Bronchial epithelial cell (primary cell): ENCODE results near the gene ZG16B. TPM values are rescaled to one million over a fixed set of nuclear protein-coding genes. Genes with fewer than 3 reads are reported as not detected.

Experiments used
- DNase-seq: peaks from one replicate; pipeline ENCODE4 v3.0.0-alpha.2; 2010; ENCODE audit warnings: low read depth
- FAIRE-seq: peaks from 2 replicates; lab custom pipeline; 2011; peaks lifted over from hg19 to GRCh38; lab: Jason Lieb, UNC
- H3K27me3 ChIP-seq: 2 replicates; pipeline ENCODE4 v1.5.1; 2011; ENCODE audit warnings: low read length; ENCODE audit not compliant: control insufficient read depth, insufficient read depth
- H3K36me3 ChIP-seq: 2 replicates; pipeline ENCODE4 v1.5.1; 2011; ENCODE audit warnings: low read length; ENCODE audit not compliant: control insufficient read depth, insufficient read depth
- H3K4me3 ChIP-seq: 2 replicates; pipeline ENCODE4 v1.5.1; 2011; ENCODE audit warnings: mild to moderate bottlenecking, low read depth, low read length, control low read depth
- total RNA-seq: library from RNA; depleted of rRNA; stranded (reverse); fragments of >200 nt; gene quantifications from 2 replicates; pipeline ENCODE4 v1.2.1, GENCODE V29; 2014
- TF ChIP-seq, protein P1 (sequence below): IDR thresholded peaks from 2 replicates; pipeline ENCODE4 v1.5.1; 2011; ENCODE audit warnings: mild to moderate bottlenecking, moderate library complexity, low read length, control low read depth, inconsistent platforms; ENCODE audit not compliant: insufficient read depth, severe bottlenecking

Gene ZG16B
- total RNA-seq, 1 donor from 2014 or later = 0.53 TPM

DNA sequence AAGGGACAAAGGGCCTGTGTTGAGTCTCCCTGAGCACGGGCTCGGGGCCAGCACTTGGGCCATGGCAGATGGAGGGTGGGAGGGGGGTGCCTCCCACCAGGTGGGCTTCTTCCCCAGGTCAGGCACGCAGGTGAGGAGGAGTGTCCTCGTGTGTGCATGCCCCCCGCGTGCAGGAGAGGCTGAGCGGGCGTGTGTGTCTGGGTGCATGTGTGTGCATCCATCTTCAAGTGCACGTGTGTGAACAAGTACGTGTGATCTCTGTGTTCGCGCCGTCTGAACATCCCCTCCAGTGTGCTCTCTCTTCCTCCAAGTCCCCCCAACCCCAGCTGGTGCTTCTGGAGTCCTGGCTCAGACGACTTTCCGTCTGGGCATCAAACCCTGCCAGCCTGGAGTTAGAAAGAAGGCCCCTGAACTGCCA, 2.7 kb upstream of the ZG16B start:
- FAIRE-seq = no peak

DNA sequence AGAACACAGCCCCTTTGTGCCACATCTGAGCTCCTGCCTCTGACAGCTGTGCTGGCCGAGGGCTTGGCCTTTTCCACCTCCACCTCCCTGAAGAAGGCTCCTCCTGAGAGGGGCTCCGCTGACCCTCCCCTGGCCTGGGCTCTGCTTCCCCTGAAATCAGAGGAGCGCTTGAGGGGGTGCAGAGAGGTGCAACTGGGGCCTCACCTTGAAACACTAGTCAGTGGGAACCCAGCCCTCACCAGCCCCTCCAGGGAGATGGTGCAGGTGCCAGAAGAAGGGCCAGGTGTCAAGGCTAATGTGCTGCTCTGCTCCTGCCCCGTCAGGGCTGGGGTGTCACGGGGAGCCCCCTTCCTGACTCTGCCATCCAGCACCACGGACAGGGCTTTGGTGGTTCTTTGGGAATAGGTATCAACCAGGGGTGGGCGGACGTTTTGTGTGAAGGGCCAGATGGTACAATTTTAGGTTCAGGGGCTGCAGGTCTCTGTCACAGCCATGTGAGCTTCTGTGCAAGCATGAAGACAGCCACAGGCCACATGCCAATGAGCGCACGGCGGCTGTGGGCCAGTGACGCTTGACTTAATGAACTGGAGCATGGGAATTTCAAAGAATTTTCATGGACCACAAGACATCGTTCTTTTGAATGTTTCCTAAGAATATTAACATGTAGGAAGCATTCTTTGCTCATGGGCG, 2.1 kb upstream of the ZG16B start:
- no peak for FAIRE-seq
- DNase-seq = no peak
- no peak overlapping the region for H3K4me3 ChIP-seq
- H3K36me3 ChIP-seq = no peaks in the 10 kb centered on the region
- H3K27me3 ChIP-seq = no peaks in the 10 kb centered on the region
- TF ChIP-seq, protein P1, sequence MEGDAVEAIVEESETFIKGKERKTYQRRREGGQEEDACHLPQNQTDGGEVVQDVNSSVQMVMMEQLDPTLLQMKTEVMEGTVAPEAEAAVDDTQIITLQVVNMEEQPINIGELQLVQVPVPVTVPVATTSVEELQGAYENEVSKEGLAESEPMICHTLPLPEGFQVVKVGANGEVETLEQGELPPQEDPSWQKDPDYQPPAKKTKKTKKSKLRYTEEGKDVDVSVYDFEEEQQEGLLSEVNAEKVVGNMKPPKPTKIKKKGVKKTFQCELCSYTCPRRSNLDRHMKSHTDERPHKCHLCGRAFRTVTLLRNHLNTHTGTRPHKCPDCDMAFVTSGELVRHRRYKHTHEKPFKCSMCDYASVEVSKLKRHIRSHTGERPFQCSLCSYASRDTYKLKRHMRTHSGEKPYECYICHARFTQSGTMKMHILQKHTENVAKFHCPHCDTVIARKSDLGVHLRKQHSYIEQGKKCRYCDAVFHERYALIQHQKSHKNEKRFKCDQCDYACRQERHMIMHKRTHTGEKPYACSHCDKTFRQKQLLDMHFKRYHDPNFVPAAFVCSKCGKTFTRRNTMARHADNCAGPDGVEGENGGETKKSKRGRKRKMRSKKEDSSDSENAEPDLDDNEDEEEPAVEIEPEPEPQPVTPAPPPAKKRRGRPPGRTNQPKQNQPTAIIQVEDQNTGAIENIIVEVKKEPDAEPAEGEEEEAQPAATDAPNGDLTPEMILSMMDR = no peak

More for the DNA sequence above, 2.7 kb upstream of the ZG16B start:
- TF ChIP-seq, protein P1 = no peak
- no peaks in the 10 kb centered on the region for H3K27me3 ChIP-seq
- no peak overlapping the region for H3K4me3 ChIP-seq
- H3K36me3 ChIP-seq = no peaks in the 10 kb centered on the region
- DNase-seq = no peak

DNA sequence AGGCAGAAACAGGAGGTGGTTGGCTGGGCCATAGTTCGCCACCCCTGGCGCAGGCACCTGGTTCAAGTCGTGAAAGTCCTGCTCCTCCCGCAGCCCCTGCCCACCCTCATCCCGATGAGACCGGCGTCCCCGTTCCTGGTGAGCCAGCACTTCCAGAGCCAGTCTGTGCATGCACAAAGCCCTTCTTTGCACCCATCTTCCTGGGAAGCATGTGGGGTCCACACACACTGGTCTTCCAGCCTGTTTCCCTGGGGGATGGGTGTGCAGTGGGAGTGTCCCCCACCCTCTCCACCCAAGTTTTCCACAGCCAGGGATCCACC, 1.6 kb upstream of the ZG16B start:
- TF ChIP-seq, protein P1 = no peak
- no peak for DNase-seq

DNA sequence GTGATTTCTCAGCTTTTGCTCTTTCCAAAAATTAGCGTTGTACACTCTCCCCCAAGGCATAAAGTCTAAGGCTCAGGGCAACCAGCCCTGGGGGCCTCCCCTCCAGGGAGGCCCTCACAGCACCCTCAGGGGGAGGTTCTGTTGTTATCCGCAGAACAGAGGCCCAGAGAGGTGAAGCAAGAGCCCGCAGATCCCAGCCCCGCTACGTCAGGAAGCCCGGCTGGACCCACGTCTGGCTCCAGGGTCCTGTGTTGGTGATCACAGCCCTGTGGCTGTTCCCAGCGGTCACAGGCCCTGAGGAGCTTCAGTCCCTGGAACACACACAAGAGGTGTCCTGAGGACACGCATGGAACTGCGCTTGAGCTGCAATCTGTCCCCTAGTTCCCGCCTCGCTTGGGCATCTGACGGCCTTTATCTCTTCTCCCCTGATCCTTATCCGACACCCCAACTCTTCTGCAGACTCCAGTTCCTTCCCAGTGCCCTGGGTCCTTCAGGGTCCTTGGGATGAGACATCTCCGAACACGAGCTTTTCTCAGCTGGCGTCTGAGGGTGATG, 1.1 kb upstream of the ZG16B start:
- TF ChIP-seq, protein P1 = no peak
- no peak overlapping the region for H3K4me3 ChIP-seq
- FAIRE-seq (no peak), DNase-seq (no peak)
- H3K27me3 ChIP-seq = no peaks in the 10 kb centered on the region
- H3K36me3 ChIP-seq = no peaks in the 10 kb centered on the region

More for the DNA sequence above, 1.6 kb upstream of the ZG16B start:
- H3K4me3 ChIP-seq = no peak overlapping the region
- no peaks in the 10 kb centered on the region for H3K27me3 ChIP-seq
- no peak for FAIRE-seq
- H3K36me3 ChIP-seq = no peaks in the 10 kb centered on the region

DNA sequence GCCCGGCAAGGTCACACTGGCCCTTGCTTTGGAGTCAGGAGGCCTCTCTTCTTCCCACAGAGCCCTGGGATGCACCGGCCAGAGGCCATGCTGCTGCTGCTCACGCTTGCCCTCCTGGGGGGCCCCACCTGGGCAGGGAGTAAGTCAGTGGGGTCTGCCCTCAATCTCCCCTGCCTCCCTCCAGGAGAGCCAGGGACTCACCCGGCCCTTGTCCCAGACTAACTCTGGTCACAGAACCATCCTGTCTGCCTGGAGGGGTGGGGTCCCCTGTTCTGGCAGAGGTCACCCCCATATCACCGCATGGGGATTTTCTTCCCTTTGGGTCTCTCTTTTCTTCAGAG, 222 bp downstream of the ZG16B start:
- TF ChIP-seq, protein P1 = no peak
- no peaks in the 10 kb centered on the region for H3K36me3 ChIP-seq
- H3K27me3 ChIP-seq = no peaks in the 10 kb centered on the region
- DNase-seq (no peak), FAIRE-seq (no peak)
- no peak overlapping the region for H3K4me3 ChIP-seq

DNA sequence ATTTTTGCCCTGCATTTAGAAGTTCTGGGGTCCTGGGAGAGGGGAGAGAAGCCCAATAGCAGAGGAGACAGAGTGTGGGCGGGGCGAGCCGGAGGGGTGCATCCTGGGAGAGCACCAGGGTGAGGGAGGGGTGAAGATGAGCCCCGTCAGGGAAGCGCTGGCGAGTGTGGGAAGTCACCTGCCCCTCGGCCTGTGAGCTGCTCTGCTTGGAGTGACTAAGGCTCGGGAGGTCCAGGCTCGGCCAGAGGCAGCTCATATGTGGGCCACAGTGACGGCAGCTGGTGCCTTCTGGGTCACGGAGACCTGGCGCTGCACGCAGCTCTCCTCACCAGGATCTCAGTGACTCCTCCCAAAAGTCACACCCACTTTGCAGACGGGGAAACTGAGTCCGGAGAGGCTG, 1.1 kb downstream of the ZG16B start:
- Histone ChIP-seq H3K4me3 (no peak overlapping the region), H3K36me3 (no peaks in the 10 kb centered on the region), H3K27me3 (no peaks in the 10 kb centered on the region)
- no peak for FAIRE-seq
- DNase-seq = no peak
- TF ChIP-seq, protein P1 = no peak
